ENCODE data around the gene ZCCHC14.

ZCCHC14 gene

DNA sequence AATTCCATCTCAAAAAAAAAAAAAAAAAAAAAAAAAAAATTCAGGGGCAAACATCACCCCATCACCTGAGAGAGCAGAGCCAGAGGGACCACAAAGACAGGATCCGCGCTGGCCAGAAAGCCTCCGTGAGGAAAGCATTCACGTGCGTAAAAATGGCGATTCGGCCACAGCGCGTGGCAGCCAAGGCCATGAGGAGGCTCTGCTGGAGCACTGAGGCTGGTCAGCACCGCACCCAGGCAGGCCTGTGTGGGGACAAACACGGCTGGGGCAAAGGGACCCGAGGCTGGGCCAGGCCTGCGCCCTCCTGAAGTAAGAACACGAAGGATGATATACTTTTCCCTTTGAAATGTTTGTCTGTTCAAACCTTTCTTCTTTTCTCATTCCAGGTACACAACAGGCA is 55.5 kb downstream of the ZCCHC14 start:
- H3K27me3 ChIP-seq (ENCODE audit: insufficient read depth, poor library complexity, severe bottlenecking), result no peaks in the 10 kb centered on the region
- TF ChIP-seq, protein P1, sequence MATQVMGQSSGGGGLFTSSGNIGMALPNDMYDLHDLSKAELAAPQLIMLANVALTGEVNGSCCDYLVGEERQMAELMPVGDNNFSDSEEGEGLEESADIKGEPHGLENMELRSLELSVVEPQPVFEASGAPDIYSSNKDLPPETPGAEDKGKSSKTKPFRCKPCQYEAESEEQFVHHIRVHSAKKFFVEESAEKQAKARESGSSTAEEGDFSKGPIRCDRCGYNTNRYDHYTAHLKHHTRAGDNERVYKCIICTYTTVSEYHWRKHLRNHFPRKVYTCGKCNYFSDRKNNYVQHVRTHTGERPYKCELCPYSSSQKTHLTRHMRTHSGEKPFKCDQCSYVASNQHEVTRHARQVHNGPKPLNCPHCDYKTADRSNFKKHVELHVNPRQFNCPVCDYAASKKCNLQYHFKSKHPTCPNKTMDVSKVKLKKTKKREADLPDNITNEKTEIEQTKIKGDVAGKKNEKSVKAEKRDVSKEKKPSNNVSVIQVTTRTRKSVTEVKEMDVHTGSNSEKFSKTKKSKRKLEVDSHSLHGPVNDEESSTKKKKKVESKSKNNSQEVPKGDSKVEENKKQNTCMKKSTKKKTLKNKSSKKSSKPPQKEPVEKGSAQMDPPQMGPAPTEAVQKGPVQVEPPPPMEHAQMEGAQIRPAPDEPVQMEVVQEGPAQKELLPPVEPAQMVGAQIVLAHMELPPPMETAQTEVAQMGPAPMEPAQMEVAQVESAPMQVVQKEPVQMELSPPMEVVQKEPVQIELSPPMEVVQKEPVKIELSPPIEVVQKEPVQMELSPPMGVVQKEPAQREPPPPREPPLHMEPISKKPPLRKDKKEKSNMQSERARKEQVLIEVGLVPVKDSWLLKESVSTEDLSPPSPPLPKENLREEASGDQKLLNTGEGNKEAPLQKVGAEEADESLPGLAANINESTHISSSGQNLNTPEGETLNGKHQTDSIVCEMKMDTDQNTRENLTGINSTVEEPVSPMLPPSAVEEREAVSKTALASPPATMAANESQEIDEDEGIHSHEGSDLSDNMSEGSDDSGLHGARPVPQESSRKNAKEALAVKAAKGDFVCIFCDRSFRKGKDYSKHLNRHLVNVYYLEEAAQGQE (IDR thresholded peaks at IDR 0.05; ENCODE audit: insufficient replicate concordance, low read depth), result no peak
- TF ChIP-seq SPI1 (IDR thresholded peaks at IDR 0.05; ENCODE audit: borderline replicate concordance, low read depth), result no peak
- TF ChIP-seq GABPA (IDR thresholded peaks at IDR 0.05; ENCODE audit: low read depth), result no peak
- TF ChIP-seq, protein P2, sequence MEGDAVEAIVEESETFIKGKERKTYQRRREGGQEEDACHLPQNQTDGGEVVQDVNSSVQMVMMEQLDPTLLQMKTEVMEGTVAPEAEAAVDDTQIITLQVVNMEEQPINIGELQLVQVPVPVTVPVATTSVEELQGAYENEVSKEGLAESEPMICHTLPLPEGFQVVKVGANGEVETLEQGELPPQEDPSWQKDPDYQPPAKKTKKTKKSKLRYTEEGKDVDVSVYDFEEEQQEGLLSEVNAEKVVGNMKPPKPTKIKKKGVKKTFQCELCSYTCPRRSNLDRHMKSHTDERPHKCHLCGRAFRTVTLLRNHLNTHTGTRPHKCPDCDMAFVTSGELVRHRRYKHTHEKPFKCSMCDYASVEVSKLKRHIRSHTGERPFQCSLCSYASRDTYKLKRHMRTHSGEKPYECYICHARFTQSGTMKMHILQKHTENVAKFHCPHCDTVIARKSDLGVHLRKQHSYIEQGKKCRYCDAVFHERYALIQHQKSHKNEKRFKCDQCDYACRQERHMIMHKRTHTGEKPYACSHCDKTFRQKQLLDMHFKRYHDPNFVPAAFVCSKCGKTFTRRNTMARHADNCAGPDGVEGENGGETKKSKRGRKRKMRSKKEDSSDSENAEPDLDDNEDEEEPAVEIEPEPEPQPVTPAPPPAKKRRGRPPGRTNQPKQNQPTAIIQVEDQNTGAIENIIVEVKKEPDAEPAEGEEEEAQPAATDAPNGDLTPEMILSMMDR (IDR thresholded peaks at IDR 0.05; ENCODE audit: insufficient read depth, low read length), result no peak
- no peak for TF ChIP-seq POLR2AphosphoS5 (IDR thresholded peaks at IDR 0.05; ENCODE audit: low read depth)
- no peak for DNase-seq (ENCODE audit: low read depth in 1 of 2, low spot score in 1 of 2)
- no peak overlapping the region for H3K4me3 ChIP-seq (replicated peaks; ENCODE audit: insufficient read depth, low read length)
- H3K27ac ChIP-seq (replicated peaks), result no peak overlapping the region

- Histone ChIP-seq H3K4me3 (replicated peaks; ENCODE audit: insufficient read depth, low read length) (no peak overlapping the region), H3K27me3 (ENCODE audit: insufficient read depth, poor library complexity, severe bottlenecking) (no peaks in the 10 kb centered on the region), H3K27ac (replicated peaks) (no peak overlapping the region)
- no peak for DNase-seq (ENCODE audit: low read depth in 1 of 2, low spot score in 1 of 2)
- TF ChIP-seq POLR2AphosphoS5 (IDR thresholded peaks at IDR 0.05; ENCODE audit: low read depth), result no peak
- TF ChIP-seq, protein P2 (IDR thresholded peaks at IDR 0.05; ENCODE audit: insufficient read depth, low read length), result no peak
- TF ChIP-seq, protein P1 (IDR thresholded peaks at IDR 0.05; ENCODE audit: insufficient replicate concordance, low read depth), result no peak
- TF ChIP-seq SPI1 (IDR thresholded peaks at IDR 0.05; ENCODE audit: borderline replicate concordance, low read depth), result no peak
- TF ChIP-seq GABPA (IDR thresholded peaks at IDR 0.05; ENCODE audit: low read depth), result no peak
Observed at GRCh38 chr16:87436225-87437172, 56.3 kb downstream of the ZCCHC14 start.

DNA sequence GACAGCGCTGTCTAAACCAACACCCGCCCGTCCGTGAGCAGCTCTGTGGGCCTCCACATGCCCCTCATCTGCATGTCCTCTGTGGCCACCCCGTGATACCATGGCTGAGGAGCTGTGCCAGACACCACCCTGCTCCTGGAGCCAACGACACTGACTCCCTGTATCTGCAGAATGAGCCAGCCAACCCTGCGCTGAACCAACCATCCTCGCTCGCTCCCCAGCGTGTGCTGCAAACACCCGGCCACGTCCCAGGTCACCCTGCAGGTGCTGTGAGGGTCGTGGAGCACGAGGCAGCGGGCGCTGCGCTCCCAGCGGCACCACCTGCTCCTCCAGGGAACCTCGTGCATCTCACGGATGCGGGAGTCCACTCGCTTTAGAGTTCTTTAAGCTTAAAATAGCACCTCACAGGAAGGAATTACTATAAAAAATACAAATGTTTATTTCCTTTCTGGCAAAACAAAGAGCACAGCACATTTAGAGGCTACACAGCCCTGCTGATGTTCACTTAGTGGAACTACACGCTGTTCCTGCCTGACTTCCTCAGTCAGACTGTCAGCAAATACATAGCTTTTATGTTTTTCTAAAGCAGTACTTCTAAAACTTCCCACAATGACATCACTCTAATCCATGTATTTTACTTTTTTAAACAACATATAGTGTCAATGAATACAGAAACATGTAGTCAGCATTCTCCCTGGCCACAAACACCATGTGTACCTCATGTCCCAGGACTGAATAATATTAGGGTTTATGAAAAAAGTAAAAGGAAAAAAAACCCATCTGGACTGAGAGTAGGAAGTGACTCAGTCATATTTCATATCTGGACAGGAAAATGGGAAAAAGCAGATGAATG is 57.2 kb downstream of the ZCCHC14 start:
- TF ChIP-seq, protein P2 (IDR thresholded peaks at IDR 0.05; ENCODE audit: insufficient read depth, low read length), result no peak
- TF ChIP-seq, protein P1 (IDR thresholded peaks at IDR 0.05; ENCODE audit: insufficient replicate concordance, low read depth), result no peak
- TF ChIP-seq POLR2AphosphoS5 (IDR thresholded peaks at IDR 0.05; ENCODE audit: low read depth) (no peak), SPI1 (IDR thresholded peaks at IDR 0.05; ENCODE audit: borderline replicate concordance, low read depth) (no peak), GABPA (IDR thresholded peaks at IDR 0.05; ENCODE audit: low read depth) (no peak)
- no peak for DNase-seq (ENCODE audit: low read depth in 1 of 2, low spot score in 1 of 2)
- H3K27me3 ChIP-seq (ENCODE audit: insufficient read depth, poor library complexity, severe bottlenecking), result no peaks in the 10 kb centered on the region
- H3K4me3 ChIP-seq (replicated peaks; ENCODE audit: insufficient read depth, low read length), result no peak overlapping the region
- H3K27ac ChIP-seq (replicated peaks), result no peak overlapping the region
